ENCODE results near the gene GAMT. TPM values are rescaled to one million over a fixed set of nuclear protein-coding genes. Genes with fewer than 3 reads are reported as not detected.

GAMT gene
- total RNA-seq, 1 experiment from 2014 or later = 27.7 TPM

GRCh38 chr19:1412323-1412923 is 11.1 kb upstream of the GAMT start:
- Mint-ChIP-seq H3K27ac (peak overlapping the region; percentile 87), H3K9me3 (no peaks in the 10 kb centered on the region), H3K4me1 (peaks cover 72% of the 10 kb centered on the region), H3K27me3 (ENCODE audit: low read depth) (no peaks in the 10 kb centered on the region), H3K36me3 (peaks cover 30% of the 10 kb centered on the region), H3K4me3 (no peak overlapping the region)
- ATAC-seq = no peak
- ChIA-PET CTCF (interaction anchor here (1.3 kb wide), 1 partner anchor 97 kb away, joined by 3 read pairs; no protein-coding TSS in a partner anchor), POLR2A (interaction anchor here (1.0 kb wide), 1 partner anchor 60 kb away, joined by 3 read pairs; no protein-coding TSS in a partner anchor)
- no peak for DNase-seq (ENCODE audit: low spot score)
- no peak for TF ChIP-seq SMAD4 (CRISPR knock-in tag; IDR thresholded peaks at IDR 0.05)
- no peak for TF ChIP-seq TEAD4 (CRISPR knock-in tag; IDR thresholded peaks at IDR 0.05)
- no peak for TF ChIP-seq TP53 (CRISPR knock-in tag; IDR thresholded peaks at IDR 0.05)
- no peak for TF ChIP-seq ZNF219 (CRISPR knock-in tag; IDR thresholded peaks at IDR 0.05; ENCODE audit: borderline replicate concordance)
- no peak for TF ChIP-seq ESRRA (CRISPR knock-in tag; IDR thresholded peaks at IDR 0.05; ENCODE audit: borderline replicate concordance)
- TF ChIP-seq ZNF396 (CRISPR knock-in tag; IDR thresholded peaks at IDR 0.05; ENCODE audit: borderline replicate concordance) = no peak

- POLR2A ChIA-PET = no interaction called here
- no peak overlapping the region for H3K4me3 Mint-ChIP-seq
- TF ChIP-seq ESRRA (CRISPR knock-in tag; IDR thresholded peaks at IDR 0.05; ENCODE audit: borderline replicate concordance) (no peak), ZNF317 (CRISPR knock-in tag; IDR thresholded peaks at IDR 0.05; ENCODE audit: borderline replicate concordance, low read depth) (no peak), E2F4 (CRISPR knock-in tag; IDR thresholded peaks at IDR 0.05; ENCODE audit: borderline replicate concordance, low read depth) (no peak), CDX4 (CRISPR knock-in tag; IDR thresholded peaks at IDR 0.05; ENCODE audit: borderline replicate concordance) (no peak), ZNF416 (CRISPR knock-in tag; IDR thresholded peaks at IDR 0.05) (no peak), TP53 (CRISPR knock-in tag; IDR thresholded peaks at IDR 0.05) (no peak)
- H3K4me1 Mint-ChIP-seq = peaks cover 65% of the 10 kb centered on the region
- no peaks in the 10 kb centered on the region for H3K27me3 Mint-ChIP-seq (ENCODE audit: low read depth)
- CTCF ChIA-PET = no interaction called here
- ATAC-seq (no peak), DNase-seq (ENCODE audit: low spot score) (no peak)
- peak overlapping the region; percentile 95 for H3K27ac Mint-ChIP-seq
- no peaks in the 10 kb centered on the region for H3K9me3 Mint-ChIP-seq
- peaks cover 27% of the 10 kb centered on the region for H3K36me3 Mint-ChIP-seq
These were observed 10.2 kb upstream of the GAMT start for GRCh38 chr19:1411255-1412191.

- Mint-ChIP-seq H3K27ac (peak overlapping the region; percentile 95), H3K36me3 (peaks cover 26% of the 10 kb centered on the region), H3K9me3 (no peaks in the 10 kb centered on the region), H3K27me3 (ENCODE audit: low read depth) (no peaks in the 10 kb centered on the region), H3K4me3 (peak overlapping the region; percentile 95), H3K4me1 (peaks cover 61% of the 10 kb centered on the region)
- DNase-seq (ENCODE audit: low spot score) = no peak
- ChIA-PET POLR2A (no interaction called here), CTCF (no interaction called here)
- ATAC-seq = no peak
- TF ChIP-seq CTCF (IDR thresholded peaks at IDR 0.05) = no peak
- no peak for TF ChIP-seq ZNF281 (CRISPR knock-in tag; IDR thresholded peaks at IDR 0.05)
- TF ChIP-seq FOXJ3 (CRISPR knock-in tag; IDR thresholded peaks at IDR 0.05; ENCODE audit: borderline replicate concordance) = no peak
- no peak for TF ChIP-seq ARID4B (CRISPR knock-in tag; IDR thresholded peaks at IDR 0.05; ENCODE audit: borderline replicate concordance)
- no peak for TF ChIP-seq ZNF317 (CRISPR knock-in tag; IDR thresholded peaks at IDR 0.05; ENCODE audit: borderline replicate concordance, low read depth)
- TF ChIP-seq E2F1 (CRISPR knock-in tag; IDR thresholded peaks at IDR 0.05) = no peak
- no peak for TF ChIP-seq SMAD4 (CRISPR knock-in tag; IDR thresholded peaks at IDR 0.05)
- no peak for TF ChIP-seq NFYB (CRISPR knock-in tag; conservative IDR thresholded peaks at IDR 0.05; ENCODE audit: low read depth)
These were observed 9.4 kb upstream of the GAMT start for GRCh38 chr19:1410789-1411188.
